HG03520 (cell line): Measurements from ENCODE around the gene ETS2.
A peak's percentile ranks its signal among the peaks of the same experiment; 100 is the strongest.
"Not testable (repeated sequence)": the region's sequence is repeated elsewhere in the genome, so short reads cannot be mapped to it uniquely, and the experiment has no call there.

Experiments
- ATAC-seq: cut with Tn5 transposase; IDR thresholded peaks from one replicate; pipeline ENCODE4 v1.9.1; 2021; ENCODE audit warnings: mild to moderate bottlenecking, moderate library complexity; ENCODE audit not compliant: unreplicated experiment

Gene ETS2

DNA sequence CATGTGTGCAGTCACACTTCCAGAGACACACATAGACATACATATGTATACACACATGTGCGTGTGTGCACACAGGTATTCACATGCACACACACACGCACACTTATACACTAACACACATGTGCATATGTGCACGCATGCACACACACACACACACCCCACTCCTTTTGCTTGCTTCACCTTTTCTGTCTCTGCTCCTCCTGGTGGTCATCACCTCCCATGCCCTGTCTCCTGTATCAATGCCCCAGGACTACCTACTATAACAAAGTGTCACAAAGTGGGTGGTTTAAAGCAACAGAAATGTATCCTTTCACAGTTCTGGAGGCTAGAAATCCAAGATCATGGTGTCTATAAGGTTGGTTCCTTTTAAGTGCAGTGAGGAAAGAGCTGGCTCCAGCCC is 27.4 kb downstream of the ETS2 start:
- ATAC-seq = no peak

DNA sequence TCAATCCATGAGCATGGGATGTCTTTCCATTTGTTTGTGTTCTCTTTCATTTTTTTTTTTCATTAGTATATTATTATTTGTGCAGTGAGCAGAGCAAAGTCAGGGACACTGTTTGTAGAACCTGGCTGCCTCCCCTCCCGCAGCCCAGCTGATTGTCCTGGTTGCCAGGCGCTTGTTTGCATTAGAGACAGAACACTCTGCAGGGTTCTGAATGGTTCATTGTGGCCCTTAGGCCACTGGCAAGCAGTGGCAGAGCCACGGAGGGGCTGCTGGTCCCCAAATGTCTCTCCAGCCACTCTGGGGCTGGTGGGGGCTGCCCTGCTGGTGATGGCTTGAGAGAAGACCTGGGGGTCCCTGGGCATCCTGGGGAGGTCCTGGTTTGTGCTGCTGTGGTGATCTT is 29.0 kb downstream of the ETS2 start:
- no peak for ATAC-seq

DNA sequence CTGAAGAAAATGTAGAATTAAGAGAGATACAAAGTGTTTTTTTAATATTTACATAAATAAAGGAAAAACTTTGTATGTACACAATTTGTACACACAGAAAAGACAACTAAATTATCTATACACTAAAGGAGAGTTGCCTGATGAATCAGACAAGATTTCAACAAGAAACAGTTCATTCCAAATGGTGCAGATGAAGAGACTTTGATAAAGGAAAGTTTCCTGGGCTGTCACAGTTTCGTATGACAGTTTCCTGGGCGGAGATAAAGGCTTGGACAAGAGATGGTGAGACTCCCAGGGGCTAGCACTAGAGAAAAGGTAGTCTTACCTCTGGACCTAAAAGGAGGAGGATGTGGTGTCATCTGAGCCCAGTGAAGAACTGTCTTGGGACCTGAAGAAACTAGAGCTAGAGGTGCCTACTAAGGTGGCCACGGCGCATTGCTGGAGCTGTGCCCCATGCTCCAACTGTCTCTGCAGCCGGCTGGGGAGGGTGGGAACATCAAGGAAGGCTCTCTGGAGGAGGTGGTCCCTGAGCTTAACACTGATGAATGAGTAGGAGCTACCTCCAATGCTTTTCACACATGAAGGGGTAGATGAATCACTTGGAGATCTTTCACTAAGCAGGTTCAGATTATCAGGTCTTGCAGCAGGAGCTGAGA is 32.2 kb downstream of the ETS2 start:
- ATAC-seq = no peak

DNA sequence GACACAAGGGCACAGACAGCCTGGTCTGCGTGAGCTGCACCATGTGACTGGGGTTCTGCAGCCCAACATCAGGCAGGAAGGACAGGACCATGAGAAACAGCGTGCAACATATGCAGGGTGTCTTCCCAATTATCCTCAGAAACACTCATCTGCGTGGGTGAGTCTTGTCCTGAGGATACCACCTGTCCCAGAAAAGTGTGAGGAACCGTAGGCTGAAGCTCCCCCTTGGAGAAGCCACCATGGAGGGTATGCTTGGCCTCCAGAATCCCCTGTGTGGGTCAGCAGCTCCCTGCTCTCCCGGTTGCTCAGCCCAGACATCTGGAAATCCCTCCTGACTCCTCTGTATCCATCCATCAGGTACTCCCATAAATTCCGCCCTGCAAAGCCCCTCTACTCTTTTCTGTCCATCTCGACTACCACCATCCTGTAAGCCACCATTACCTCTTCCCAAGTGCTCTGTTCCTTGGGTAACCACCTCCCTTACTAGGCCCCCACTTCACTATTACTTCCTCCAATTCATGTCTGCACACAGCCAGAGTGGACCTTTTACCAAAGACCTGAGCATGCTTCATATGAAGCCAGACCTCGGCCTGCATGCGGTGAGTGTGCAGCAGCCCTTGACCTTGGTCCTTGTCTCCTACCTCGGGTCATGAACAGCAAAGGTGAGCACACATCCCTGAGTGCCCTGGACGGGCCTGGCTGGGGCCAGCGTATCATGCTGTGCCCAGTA is 33.0 kb downstream of the ETS2 start:
- no peak for ATAC-seq

DNA sequence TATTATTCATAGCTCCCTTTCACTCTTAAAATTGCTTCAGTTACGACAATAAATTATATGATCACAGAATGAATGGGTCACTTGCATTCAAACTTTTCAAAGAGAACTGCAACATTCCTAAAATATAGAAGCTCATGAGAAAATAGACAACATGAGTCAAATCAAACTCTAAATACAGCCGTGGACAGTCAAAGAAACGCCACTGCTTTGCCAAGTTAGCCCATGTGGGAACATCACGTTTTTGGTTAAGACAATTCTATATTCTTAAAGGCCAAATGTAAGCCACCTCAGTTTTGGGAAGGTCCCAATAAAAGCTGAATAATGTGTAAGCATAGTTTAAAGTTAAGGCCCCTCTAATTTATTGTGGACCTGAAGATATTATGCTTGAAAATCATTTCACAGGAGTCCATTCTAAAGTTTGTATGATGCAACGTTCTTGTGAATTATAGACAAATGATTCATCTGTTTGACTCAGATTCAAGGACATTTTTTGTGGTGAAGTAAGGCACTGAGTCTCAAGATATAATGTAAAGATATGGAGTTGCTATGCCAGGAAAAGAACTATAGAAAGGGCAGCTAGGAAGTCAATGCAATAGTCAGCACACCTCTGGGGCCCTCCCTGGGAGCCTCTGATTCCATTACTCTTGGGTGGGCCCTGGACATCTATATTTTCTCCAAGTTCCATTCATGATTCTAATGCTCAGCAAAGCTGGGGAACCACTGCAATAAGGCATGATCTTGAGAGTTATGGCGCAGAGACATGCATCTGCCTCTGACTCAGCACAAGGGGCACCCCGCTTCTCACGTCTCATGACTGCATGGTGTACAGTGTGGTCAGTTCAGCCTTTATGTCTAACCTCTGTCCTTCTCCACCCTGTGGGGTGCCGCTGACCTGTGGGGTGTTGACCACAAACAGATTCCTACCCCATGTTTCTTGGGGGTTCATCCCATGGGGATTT is 33.9 kb downstream of the ETS2 start:
- ATAC-seq = no peak

DNA sequence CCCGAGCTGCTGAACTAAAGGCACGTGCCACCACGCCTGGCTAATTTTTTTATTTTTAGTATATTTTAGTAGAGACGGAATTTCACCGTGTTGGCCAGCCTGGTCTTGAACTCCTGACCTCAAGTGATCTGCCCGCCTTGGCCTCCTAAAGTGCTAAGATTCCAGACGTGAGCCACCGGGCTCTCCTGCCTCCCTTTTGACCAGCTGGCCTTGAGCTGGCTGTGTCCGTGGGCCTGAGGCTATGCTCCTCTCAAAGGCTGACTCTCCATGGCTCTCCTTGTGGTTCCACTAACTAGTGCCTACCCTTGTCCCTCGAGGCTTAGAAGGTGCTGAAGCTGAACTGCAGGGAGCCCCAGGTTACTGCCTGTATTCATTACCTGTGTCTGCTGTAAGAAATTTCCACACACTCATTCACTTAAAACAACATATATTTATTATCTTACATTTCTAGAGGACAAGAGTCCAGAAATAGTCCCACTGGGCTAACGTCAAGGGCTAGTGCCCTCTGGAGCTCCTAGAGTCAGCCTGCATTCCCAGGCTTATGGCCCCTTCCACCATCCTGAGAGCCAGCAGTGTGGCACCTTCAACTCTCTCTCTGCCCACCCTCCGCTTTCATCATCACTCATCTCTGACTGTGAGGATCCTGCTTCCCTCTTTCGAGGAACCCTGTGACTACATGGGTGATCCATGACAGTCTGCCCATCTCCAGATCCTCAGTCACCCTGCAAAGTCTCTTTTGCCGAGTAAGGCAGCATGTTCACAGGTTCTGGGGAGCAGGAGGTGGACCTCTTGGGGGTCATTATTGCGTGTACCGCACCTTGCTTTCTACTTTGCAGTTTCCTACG is 34.9 kb downstream of the ETS2 start:
- ATAC-seq = no peak

DNA sequence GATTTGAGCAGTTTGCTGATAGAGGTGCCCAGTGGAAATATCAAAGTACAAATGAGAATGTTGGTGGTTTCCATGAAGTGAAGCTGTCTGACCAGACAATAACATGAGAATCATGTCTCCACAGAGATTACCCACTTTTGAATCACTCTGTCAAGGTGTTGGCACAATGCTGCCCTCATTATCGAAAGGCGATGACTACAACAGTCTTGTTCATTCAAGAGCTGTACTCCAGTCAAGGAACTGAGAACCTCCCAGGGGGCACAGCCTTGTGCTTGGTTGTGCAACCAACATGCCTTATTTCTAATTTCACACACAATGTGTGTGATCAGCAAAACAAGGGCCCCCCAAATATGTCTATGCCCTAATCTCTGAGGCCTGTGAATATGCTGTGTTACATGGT is 35.7 kb downstream of the ETS2 start:
- ATAC-seq = no peak

DNA sequence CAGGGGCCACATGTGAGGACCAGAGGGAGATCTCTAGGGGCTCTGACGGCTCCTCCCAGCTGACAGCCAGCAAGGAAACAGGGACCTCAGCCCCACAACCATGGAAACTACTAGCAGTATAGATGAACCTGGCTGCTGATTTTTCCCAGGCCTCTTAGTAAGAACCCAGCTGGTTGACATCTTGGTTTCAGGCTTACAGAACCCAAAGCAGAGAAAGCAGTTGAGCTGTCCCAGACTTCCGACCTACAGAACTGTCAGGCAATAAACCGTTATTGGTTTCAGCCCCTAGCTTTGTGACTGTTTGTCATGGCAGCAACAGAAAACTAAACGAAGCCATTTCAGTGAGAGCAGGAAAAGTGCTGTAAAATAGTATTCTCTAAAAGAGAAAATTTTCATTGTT is 36.4 kb downstream of the ETS2 start:
- ATAC-seq = no peak

DNA sequence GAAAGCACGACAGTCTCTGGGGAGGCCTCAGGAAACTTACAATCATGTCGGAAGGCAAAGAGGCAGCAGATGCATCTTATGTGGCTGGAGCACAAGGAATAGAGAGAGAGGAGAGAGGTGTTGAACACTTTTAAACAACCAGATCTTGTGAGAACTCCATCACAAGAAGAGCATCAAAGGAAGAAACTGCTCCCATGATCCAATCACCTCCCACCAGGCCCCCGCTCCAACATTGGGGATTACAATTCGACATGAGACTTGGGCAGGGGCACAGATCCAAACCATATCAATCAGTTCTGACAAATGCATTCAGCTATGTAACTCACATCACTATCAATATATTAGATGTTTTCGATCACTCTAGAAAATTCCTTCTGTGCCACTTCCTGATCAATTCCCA is 37.6 kb downstream of the ETS2 start:
- no peak for ATAC-seq

DNA sequence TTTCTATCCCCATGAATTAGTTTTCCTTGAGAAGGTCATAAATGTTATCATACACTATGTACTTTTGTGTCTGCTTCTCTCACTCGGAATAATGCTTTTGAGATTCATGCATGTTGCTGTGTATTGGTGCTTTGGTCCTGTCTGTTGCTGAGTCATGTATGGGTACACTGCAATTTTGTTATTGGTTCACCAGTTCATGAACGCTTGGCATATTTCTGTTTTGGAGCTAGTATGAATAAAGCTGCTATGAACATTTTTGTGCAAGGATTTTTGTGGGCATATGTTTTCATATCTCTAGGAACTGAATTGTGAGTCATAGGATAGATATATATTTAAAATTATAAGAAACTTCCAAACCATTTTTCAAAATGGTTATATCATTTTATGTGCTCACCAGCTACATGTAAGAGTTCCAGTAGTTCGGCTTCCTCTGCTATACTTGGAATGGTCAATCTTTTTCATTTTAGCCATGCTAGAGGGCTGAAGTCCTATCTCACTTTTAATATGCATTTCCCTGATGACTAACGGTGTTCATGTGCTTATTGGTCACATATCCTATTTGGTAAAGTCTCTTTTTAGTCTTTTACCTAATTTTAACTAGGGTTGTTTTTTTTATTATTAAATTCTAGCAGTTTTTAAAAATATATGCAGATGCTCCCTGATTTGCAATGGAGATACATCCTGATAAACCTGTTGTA is 38.2 kb downstream of the ETS2 start:
- ATAC-seq = no peak

DNA sequence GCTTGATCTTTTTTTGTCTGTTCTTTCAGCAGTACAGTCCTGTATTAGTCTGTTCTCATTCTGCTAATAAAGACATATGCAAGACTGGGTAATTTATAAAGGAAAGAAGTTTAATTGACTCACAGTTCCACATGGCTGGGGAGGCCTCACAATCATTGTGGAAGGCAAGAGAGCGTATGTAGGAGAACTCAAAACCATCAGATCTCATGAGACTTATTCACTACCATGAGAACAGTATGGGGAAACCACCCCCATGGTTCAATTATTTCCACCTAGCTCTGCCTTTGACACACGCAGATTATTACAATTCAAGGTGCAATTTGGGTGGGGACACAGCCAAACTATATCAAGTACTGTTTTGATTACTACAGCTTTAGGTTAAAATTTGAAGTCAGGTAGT is 39.6 kb downstream of the ETS2 start:
- ATAC-seq = not testable (repeated sequence)

DNA sequence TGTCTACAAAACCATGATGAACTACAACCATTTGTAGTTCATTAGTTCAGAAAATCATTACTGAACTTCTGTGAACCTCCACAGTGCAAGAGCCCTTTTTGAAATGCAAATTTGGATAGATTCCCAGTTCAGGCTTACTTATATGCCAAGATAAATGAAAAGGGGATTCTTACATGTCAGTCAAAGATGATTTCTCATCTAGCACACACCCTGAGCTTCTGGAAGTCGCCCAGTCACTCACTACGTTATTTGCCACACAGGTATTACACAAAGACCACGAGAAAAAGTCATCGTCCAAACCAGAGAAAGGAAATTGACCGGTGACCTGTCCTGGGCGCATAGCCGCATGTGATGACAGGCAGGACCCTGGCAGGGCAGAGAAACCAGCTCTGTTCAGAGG is 41.8 kb downstream of the ETS2 start:
- ATAC-seq = no peak

DNA sequence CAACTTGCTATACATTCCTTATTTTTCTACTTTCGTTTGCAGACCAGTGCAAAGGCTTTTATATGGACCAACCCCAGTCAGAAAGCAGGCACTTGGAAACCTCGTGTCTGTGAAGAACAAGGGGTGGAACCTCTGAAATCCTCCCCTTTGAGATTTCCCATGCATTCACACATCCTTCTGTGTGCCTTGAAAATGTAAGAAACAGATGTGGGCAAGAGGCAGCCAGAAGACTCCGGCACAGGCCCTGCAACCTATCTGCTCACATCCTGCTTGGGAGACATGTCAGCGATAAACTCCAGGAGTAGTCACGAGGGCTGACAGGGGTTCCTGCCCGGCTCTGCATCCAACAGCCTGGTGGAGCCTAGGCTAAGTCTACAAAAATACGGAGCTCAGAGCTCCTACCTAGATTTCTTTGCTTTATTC is 42.5 kb downstream of the ETS2 start:
- ATAC-seq = no peak

DNA sequence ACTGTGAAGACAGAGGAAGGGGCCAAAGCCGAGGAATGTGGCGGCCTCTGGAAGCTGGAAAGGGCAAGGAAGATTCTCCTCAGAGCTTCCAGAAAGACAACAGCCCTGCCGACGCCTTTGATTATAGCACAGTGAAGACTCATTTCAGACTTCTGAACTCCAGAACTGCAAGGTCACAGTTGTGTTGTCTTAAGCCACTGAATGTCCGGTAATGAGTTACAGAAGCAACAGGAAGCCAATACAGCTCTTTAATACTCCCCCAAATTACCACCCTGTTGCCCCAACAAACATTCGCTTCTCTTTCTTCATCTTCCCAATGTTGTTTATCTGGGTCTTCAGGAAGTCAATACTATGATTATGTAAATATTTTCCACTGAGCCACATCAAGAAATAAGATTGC is 44.0 kb downstream of the ETS2 start:
- ATAC-seq = no peak

DNA sequence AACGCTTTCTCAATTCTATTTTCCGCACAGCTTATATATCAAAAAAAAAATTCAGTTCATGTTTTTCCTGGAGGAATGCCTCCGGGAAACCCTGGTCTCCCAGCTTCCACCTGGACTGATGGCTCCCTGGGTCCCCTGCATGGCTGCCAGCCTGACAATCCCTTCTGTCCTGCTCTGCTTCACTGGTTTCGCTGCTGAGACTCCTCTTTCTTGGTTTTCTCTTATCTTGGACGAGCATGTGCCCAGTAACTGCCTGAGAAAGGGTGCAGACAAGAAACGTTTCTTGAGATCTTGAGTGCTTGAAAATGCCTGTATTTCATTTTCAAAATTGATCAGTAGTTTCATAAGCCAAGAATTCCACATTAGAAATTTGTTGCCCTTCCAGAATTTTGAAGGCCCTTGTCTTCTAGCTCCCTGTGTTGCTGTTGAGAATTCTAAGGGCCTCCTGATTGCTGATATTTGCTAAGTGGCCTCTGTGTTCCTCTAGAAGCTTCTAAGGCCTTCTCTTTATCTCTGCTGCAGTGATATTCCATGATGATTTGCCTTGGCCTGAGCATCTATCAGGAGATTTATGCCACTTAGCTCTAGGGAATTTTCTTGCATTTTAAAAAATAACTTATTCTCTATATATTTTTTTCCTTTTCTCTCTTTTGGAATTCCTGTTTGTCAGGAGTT is 44.7 kb downstream of the ETS2 start:
- no peak for ATAC-seq

DNA sequence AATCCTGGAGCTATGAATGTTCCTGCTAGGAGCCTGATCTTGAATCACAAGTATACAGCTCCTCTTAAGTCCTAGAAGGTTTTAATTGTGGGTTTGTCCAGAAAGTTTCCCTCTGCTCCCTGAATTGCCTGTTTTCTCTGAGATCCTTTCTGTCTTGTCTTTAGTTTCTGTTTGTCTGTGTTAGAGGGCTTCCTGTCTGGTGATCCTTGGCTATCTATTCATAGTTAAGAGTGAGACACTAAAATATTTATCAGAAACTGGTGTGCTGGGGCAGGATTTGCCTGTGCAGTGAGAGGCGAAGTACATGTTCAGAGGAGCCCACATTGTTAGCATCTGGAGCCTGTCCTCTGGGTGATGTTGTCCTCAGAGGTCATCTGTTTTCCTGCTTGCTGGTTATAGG is 45.4 kb downstream of the ETS2 start:
- ATAC-seq = no peak

DNA sequence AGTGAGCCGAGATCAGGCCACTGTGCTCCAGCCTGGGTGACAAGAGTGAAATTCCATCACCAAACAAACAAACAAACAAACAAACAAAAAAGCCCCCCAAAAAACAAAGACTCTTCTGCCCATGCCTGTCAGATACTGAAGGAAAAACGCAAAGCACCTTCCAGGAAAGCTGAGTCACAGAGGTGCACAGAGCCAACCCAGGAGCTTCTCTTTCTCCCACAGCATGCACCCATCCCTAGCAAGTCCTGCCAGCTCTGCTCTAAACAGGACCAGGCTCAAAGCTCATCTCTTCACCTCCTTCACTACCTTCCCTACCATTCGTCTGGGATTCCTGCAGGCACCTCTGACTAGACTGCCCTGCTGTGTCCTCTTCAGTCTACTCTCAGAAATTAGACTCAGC is 46.5 kb downstream of the ETS2 start:
- ATAC-seq = no peak

DNA sequence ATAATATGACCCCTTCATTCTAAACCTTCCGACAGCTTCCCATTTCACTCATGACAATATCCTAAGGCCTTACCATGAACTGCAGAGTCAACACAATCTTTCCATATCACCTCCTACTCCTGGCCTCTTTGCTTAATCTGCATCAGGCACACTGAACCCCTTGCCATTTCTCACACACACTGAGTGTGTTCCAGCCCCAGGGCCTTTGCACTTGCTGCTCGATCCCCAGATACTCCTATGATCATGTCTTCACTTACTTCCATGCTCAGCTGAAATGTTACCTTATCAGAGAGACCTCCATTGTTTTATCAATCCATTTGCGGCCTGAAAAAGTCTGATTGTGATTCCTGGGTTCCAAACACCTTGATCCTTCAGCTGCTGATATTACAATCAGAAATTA is 47.0 kb downstream of the ETS2 start:
- no peak for ATAC-seq

DNA sequence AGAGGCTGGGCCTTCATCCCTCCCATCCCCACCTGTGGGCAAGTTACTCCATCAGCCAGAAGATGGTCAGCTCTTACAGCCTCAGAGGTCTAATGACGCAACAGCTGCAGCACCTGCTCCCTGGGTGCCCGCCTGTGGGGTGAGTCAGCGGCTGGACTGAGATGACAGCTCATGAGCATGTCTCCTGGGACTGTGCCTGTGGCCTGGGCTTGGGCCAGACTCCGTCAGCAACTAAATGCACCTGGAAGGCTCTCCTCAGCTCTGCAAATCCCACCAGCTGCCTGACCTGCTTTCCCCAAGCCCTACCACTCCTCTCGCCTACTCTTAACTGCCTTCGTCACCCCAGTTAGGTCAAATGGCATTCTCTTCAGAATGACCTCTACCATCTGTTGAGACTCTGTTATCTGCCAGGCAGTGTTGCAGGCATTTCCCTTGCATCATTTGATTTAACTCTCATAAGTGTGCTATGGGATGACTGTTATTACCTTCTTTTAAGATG is 47.7 kb downstream of the ETS2 start:
- peak; percentile 61 for ATAC-seq
